BJ (cell line): ENCODE results near the gene EPHA4. TPM values are rescaled to one million over a fixed set of nuclear protein-coding genes. Genes with fewer than 3 reads are reported as not detected.

ENCODE experiments used
- CTCF ChIA-PET: fragments of 350-600 bp; formaldehyde crosslinking; extraction: SDS; loops from one replicate; lab custom pipeline; 2021; ENCODE audit warnings: antibody characterized with exemption, inconsistent platforms; lab: Yijun Ruan, JAX
- POLR2A ChIA-PET: fragments of 300-600 bp; sonication (Branson Sonifier 250); formaldehyde crosslinking; extraction: SDS; loops from one replicate; lab custom pipeline; 2021; ENCODE audit warnings: antibody characterized with exemption; lab: Charles Lee
- DNase-seq: peaks from one replicate; pipeline ENCODE4 v3.0.0-alpha.2; 2011; ENCODE audit warnings: low read depth
- H3K27me3 ChIP-seq: 2 replicates; pipeline ENCODE4 v1.6.0; 2011; ENCODE audit warnings: low read length; ENCODE audit not compliant: control insufficient read depth, insufficient read depth
- H3K36me3 ChIP-seq: 2 replicates; pipeline ENCODE4 v1.5.1; 2011; ENCODE audit warnings: low read length; ENCODE audit not compliant: control insufficient read depth, insufficient read depth
- H3K4me3 ChIP-seq: 2 replicates; pipeline ENCODE4 v1.5.1; 2011; ENCODE audit warnings: low read depth, mild to moderate bottlenecking, control low read depth, low read length
- polyA plus RNA-seq: library from polyadenylated mRNA; depleted of rRNA; stranded (reverse); fragments of >200 nt; gene quantifications from 2 replicates; pipeline ENCODE4 v1.2.3, GENCODE V29; 2011
- TF ChIP-seq, protein P1 (sequence below): IDR thresholded peaks from 2 replicates; pipeline ENCODE4 v1.5.1; 2011; ENCODE audit warnings: low read depth, mild to moderate bottlenecking, control low read depth, inconsistent platforms, low read length, moderate library complexity; ENCODE audit not compliant: insufficient read depth

The EPHA4 gene
- polyA plus RNA-seq, 1 experiment: 63.2 TPM

DNA sequence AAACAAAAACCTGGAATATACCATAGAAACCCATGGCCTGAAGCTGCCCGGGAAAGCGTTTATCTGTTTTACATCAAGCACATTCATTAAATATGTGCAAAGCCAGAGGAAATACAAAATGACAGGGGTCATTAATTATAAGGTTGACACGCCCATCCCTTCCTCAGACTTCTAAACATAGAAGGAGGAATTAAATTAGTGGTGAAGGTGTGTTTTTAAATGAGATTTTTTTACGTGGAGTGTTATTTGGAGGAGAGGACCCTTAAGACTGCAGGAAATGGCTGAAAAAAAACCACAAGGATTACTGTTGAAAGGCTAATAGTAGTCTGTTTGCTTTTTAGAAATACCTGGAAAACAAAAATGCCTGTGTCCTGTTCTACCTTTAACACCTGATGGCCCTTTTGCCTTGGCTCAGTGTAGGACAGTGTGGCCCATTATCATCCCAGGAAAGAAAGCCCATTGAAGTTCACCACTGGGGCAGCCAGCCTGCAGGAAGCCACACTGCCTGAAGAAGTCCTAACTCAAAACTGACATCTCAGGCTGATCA lies 123.2 kb downstream of the EPHA4 start:
- CTCF ChIA-PET: no interaction called here
- Histone ChIP-seq H3K27me3 (no peaks in the 10 kb centered on the region), H3K4me3 (no peak overlapping the region), H3K36me3 (peaks cover 2% of the 10 kb centered on the region)
- no peak for DNase-seq
- TF ChIP-seq, protein P1, sequence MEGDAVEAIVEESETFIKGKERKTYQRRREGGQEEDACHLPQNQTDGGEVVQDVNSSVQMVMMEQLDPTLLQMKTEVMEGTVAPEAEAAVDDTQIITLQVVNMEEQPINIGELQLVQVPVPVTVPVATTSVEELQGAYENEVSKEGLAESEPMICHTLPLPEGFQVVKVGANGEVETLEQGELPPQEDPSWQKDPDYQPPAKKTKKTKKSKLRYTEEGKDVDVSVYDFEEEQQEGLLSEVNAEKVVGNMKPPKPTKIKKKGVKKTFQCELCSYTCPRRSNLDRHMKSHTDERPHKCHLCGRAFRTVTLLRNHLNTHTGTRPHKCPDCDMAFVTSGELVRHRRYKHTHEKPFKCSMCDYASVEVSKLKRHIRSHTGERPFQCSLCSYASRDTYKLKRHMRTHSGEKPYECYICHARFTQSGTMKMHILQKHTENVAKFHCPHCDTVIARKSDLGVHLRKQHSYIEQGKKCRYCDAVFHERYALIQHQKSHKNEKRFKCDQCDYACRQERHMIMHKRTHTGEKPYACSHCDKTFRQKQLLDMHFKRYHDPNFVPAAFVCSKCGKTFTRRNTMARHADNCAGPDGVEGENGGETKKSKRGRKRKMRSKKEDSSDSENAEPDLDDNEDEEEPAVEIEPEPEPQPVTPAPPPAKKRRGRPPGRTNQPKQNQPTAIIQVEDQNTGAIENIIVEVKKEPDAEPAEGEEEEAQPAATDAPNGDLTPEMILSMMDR: no peak
- POLR2A ChIA-PET: no interaction called here

DNA sequence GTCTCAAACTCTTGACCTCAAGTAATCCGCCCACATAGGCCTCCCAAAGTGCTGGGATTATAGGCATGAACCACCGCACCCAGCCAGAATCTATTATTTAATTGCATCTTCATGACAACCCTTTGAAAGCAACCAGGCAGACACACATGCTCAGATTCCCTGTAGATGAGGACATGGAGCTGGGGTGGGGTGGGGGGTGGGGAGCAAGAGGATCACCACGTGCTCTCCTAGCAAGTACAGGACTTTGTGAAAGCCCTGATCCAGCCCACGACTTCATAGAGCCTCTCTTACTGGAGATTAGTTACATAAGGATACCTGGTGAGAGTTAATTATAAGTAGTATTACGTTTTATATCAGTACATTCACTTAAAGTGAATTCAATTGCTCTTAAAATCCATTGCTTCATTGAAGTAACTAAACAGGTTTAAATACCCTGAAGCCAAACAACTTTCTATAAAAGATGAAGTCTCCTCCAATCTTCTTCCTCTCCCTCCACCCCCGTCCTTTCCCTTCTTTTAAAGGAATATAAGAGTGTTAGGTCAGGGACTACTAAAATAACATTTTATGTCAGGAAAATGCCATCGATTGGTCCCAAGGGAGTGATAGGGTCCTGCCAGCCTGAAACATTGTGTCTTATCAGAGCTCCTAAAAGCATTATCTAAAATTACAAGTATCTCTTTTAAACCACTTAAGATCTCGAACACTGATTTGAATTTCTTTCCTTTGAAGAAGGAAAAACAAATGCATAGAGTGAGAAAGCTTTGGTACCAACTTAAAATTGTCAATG lies 123.9 kb downstream of the EPHA4 start:
- ChIA-PET POLR2A (no interaction called here), CTCF (interaction anchor here (0.8 kb wide), 1 partner anchor 126 kb away, joined by 3 read pairs; no protein-coding TSS in a partner anchor)
- H3K36me3 ChIP-seq: peaks cover under 1% of the 10 kb centered on the region
- H3K27me3 ChIP-seq: no peaks in the 10 kb centered on the region
- H3K4me3 ChIP-seq: no peak overlapping the region
- TF ChIP-seq, protein P1: no peak
- no peak for DNase-seq

DNA sequence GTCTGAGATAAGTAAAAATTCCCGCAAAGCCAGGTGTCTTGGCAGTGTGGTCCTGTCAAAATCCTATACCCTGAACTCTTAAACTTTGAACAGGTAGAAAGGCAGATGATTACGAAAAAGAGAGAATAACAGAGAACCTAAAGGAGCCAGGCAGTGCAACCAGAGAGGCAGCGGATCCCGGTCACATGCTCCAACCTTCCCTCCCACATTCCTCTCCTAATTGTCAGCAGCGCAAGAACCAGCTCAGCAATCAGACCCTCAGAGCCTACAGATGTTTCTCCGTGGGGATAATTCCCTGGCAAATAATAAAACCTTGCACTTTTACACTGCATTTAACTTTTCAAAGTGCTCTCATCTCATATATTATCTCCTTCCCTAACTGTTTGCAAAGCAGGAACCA lies 124.8 kb downstream of the EPHA4 start:
- H3K4me3 ChIP-seq: no peak overlapping the region
- DNase-seq: no peak
- peaks cover 4% of the 10 kb centered on the region for H3K36me3 ChIP-seq
- TF ChIP-seq, protein P1: no peak
- H3K27me3 ChIP-seq: no peaks in the 10 kb centered on the region
- CTCF ChIA-PET: interaction anchor here (0.8 kb wide), 1 partner anchor 127 kb away, joined by 3 read pairs; no protein-coding TSS in a partner anchor
- POLR2A ChIA-PET: no interaction called here

DNA sequence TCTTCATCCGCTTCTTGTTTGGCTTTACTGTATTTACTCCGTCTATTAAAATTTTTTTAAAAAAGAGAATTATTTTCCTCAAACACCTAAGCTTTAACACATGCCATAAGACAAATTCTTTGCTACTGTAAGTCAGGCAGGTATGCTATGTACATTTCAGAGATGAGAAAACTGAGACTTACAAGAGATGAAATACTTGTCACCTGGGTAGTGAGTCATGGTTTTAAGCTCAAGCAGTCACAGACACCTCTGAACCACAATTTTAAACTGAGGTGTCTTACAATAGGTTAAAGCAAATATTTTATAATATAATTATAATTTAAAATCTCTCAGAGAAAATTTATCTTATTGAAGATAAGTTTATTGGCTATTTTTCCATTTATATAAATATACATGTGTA lies 126.0 kb downstream of the EPHA4 start:
- Histone ChIP-seq H3K36me3 (peaks cover 12% of the 10 kb centered on the region), H3K27me3 (no peaks in the 10 kb centered on the region), H3K4me3 (no peak overlapping the region)
- ChIA-PET CTCF (interaction anchor here (0.8 to 1.0 kb wide), 2 partner anchors 14 to 16 kb away, joined by 3 read pairs; no protein-coding TSS in a partner anchor), POLR2A (no interaction called here)
- TF ChIP-seq, protein P1: no peak
- DNase-seq: no peak

DNA sequence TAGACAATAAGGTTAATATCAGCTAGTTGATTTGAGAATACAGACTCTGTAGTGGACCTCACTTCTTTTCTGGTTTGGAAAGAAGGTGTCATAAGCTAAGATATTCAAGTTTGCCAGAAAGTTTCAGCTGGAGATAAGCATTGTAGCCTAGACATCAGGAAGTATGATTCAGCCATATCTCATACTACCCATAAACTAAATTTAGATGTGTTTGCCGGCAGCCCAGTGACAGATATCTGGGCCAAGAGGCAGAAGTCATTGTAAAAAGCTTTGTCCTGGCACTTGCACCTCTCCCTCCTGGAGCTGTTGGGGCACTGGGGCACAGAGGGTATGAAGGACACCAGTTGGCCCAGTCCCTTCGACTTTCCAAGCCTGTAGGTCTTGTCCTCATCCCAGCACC lies 128.0 kb downstream of the EPHA4 start:
- ChIA-PET POLR2A (no interaction called here), CTCF (interaction anchor here (1.6 kb wide), 1 partner anchor 10 kb away, joined by 7 read pairs; no protein-coding TSS in a partner anchor)
- peak; percentile 41 for DNase-seq
- H3K27me3 ChIP-seq: no peaks in the 10 kb centered on the region
- no peak overlapping the region for H3K4me3 ChIP-seq
- peaks cover 17% of the 10 kb centered on the region for H3K36me3 ChIP-seq
- TF ChIP-seq, protein P1: no peak
